DND-41 (cell line): ENCODE measurements around the gene PARVB.

Source experiments
- CTCF ChIP-seq: IDR thresholded peaks from 2 replicates; pipeline ENCODE4 v1.5.1; 2012; ENCODE audit warnings: borderline replicate concordance, low read length, moderate library complexity, mild to moderate bottlenecking; ENCODE audit not compliant: poor library complexity, severe bottlenecking; ENCODE audit errors: extremely low read depth
- EZH2 ChIP-seq: IDR thresholded peaks from 3 replicates; pipeline ENCODE4 v1.6.1; 2012; ENCODE audit warnings: borderline replicate concordance, low read depth, mild to moderate bottlenecking, moderate library complexity, low read length, inconsistent platforms; ENCODE audit not compliant: severe bottlenecking

DNA sequence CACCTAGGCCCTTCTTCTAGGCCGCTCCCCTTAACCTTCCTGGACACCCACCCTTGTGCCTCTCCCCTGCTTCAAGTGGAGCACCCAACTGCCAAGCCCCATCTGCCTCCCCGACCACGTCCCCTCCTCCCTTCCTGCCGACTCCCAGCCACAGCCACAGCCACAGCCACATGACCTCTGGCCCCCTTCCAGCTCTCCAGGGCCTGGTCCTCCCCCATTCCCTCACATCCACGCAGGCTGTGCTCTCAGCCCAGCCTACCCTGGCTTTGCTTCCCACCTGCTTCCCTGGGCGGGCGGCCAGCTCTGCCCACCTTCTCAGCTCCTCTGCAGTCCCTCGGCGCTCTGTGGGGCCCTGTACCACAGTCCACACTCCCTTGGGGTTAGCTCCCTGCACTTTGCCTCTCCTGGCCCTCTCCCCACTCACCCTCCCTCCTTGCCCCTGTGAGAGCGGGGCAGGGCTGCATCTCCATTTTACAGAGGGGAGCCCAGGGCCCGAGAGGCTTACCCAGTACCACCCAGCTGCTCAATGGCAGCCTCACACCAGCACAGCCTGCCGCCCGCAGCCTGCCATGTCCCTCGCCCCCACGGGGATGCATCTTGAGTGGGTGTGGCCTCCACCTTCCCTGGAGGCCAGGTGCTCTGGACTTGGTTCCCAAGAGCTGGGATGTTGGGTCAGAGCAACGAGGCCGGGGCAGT, 176.9 kb downstream of the PARVB start:
- TF ChIP-seq CTCF, result no peak
- TF ChIP-seq EZH2, result no peak
